RWPE2 (cell line): ENCODE data around the gene CHPF.

ENCODE experiments used
- ATAC-seq: fragments of 200-7000 bp; cut with Tn5 transposase; 3 replicates; pipeline ENCODE4 v1.9.1; 2021; ENCODE audit warnings: low read depth
- DNase-seq: peaks from one replicate; pipeline ENCODE4 v3.0.0-alpha.2; 2020; ENCODE audit warnings: low spot score
- H3K27ac ChIP-seq: fragments of 450-650 bp; 2 replicates; pipeline ENCODE4 v1.5.1; 2017; ENCODE audit warnings: mild to moderate bottlenecking; ENCODE audit not compliant: poor library complexity, severe bottlenecking
- H3K27me3 ChIP-seq: fragments of 250-450 bp; sonication (Bioruptor Pico); 2 replicates; pipeline ENCODE4 v1.5.1; 2021; ENCODE audit warnings: mild to moderate bottlenecking, moderate library complexity; ENCODE audit not compliant: insufficient read depth, poor library complexity, severe bottlenecking
- H3K36me3 ChIP-seq: fragments of 250-450 bp; sonication (Bioruptor Pico); 2 replicates; pipeline ENCODE4 v1.5.1; 2020; ENCODE audit warnings: low read depth, mild to moderate bottlenecking, moderate library complexity
- H3K4me1 ChIP-seq: fragments of 250-450 bp; sonication (Bioruptor Pico); 2 replicates; pipeline ENCODE4 v1.5.1; 2021; ENCODE audit warnings: mild to moderate bottlenecking, moderate library complexity; ENCODE audit not compliant: insufficient read depth, poor library complexity, severe bottlenecking
- H3K4me3 ChIP-seq: fragments of 250-450 bp; sonication (Bioruptor Pico); 2 replicates; pipeline ENCODE4 v1.5.1; 2021; ENCODE audit warnings: mild to moderate bottlenecking, moderate library complexity; ENCODE audit not compliant: severe bottlenecking
- H3K9me3 ChIP-seq: fragments of 250-450 bp; sonication (Bioruptor Pico); 2 replicates; pipeline ENCODE4 v1.5.1; 2021; ENCODE audit warnings: mild to moderate bottlenecking, moderate library complexity; ENCODE audit not compliant: severe bottlenecking
- CTCF ChIP-seq: fragments of 450-650 bp; IDR thresholded peaks from one replicate; pipeline ENCODE4 v1.5.1; 2017; ENCODE audit warnings: mild to moderate bottlenecking, moderate library complexity; ENCODE audit not compliant: poor library complexity, severe bottlenecking

Gene CHPF

GRCh38 chr2:219537657-219538488, 5.7 kb downstream of the CHPF start:
- ATAC-seq (no peak), DNase-seq (no peak)
- Histone ChIP-seq H3K27ac (peak overlapping the region; percentile 4), H3K27me3 (no peaks in the 10 kb centered on the region), H3K4me3 (no peak overlapping the region), H3K4me1 (peaks cover 9% of the 10 kb centered on the region), H3K9me3 (no peaks in the 10 kb centered on the region), H3K36me3 (peaks cover 27% of the 10 kb centered on the region)
- TF ChIP-seq CTCF, result no peak

- DNase-seq (no peak), ATAC-seq (no peak)
- no peak overlapping the region for H3K4me3 ChIP-seq
- H3K36me3 ChIP-seq, result peaks cover 27% of the 10 kb centered on the region
- no peaks in the 10 kb centered on the region for H3K9me3 ChIP-seq
- no peak overlapping the region for H3K27ac ChIP-seq
- no peak for TF ChIP-seq CTCF
- no peaks in the 10 kb centered on the region for H3K27me3 ChIP-seq
- peaks cover 9% of the 10 kb centered on the region for H3K4me1 ChIP-seq
These were observed 6.6 kb downstream of the CHPF start for GRCh38 chr2:219536967-219537366.

- DNase-seq (no peak), ATAC-seq (no peak)
- Histone ChIP-seq H3K27ac (no peak overlapping the region), H3K9me3 (no peaks in the 10 kb centered on the region), H3K4me3 (no peak overlapping the region), H3K4me1 (peaks cover 9% of the 10 kb centered on the region), H3K36me3 (peaks cover 24% of the 10 kb centered on the region), H3K27me3 (no peaks in the 10 kb centered on the region)
- no peak for TF ChIP-seq CTCF
These were observed 7.2 kb downstream of the CHPF start for GRCh38 chr2:219536425-219536824.

GRCh38 chr2:219533930-219534661, 9.5 kb downstream of the CHPF start:
- no peak overlapping the region for H3K27ac ChIP-seq
- H3K4me1 ChIP-seq, result peaks cover 9% of the 10 kb centered on the region
- peaks cover 10% of the 10 kb centered on the region for H3K27me3 ChIP-seq
- no peak overlapping the region for H3K4me3 ChIP-seq
- ATAC-seq, result peak; percentile 37; the same call in 2 of the 3 replicates
- no peak for TF ChIP-seq CTCF
- H3K9me3 ChIP-seq, result no peaks in the 10 kb centered on the region
- DNase-seq, result no peak
- peaks cover 5% of the 10 kb centered on the region; the same call in 1 of the 2 replicates for H3K36me3 ChIP-seq

- no peak for DNase-seq
- Histone ChIP-seq H3K36me3 (no peaks in the 10 kb centered on the region), H3K4me1 (no peaks in the 10 kb centered on the region), H3K27me3 (peaks cover 20% of the 10 kb centered on the region), H3K9me3 (no peaks in the 10 kb centered on the region), H3K4me3 (no peak overlapping the region), H3K27ac (no peak overlapping the region)
- ATAC-seq, result no peak
- TF ChIP-seq CTCF, result no peak
These were observed 11.3 kb downstream of the CHPF start for GRCh38 chr2:219532378-219532649.
